SK-N-SH treated with all-trans-retinoic acid at 6 μM for 48 hours (cell line): Measurements from ENCODE around the gene BTBD3.

Experiments used
- BACH2 ChIP-seq: fragments of 250-450 bp; sonication (Bioruptor Pico); IDR thresholded peaks from 2 replicates; pipeline ENCODE4 v1.9.0; 2021; ENCODE audit warnings: mild to moderate bottlenecking, borderline replicate concordance
- PATZ1 ChIP-seq: fragments of 250-450 bp; sonication (Bioruptor Pico); IDR thresholded peaks from 2 replicates; pipeline ENCODE4 v1.8.0; 2020; ENCODE audit warnings: mild to moderate bottlenecking, moderate library complexity, borderline replicate concordance
- ZC3H10 ChIP-seq: fragments of 250-450 bp; sonication (Bioruptor Pico); IDR thresholded peaks from 2 replicates; pipeline ENCODE4 v1.5.1; 2021; ENCODE audit warnings: mild to moderate bottlenecking, moderate library complexity
- ZNF565 ChIP-seq: fragments of 450-650 bp; formaldehyde crosslinking; conservative IDR thresholded peaks from 2 replicates; pipeline ENCODE4 v1.5.0; 2020; ENCODE audit warnings: low read depth, mild to moderate bottlenecking, moderate library complexity
- ZNF70 ChIP-seq: fragments of 450-650 bp; formaldehyde crosslinking; IDR thresholded peaks from 2 replicates; pipeline ENCODE4 v1.5.0; 2020; ENCODE audit warnings: mild to moderate bottlenecking, moderate library complexity

DNA sequence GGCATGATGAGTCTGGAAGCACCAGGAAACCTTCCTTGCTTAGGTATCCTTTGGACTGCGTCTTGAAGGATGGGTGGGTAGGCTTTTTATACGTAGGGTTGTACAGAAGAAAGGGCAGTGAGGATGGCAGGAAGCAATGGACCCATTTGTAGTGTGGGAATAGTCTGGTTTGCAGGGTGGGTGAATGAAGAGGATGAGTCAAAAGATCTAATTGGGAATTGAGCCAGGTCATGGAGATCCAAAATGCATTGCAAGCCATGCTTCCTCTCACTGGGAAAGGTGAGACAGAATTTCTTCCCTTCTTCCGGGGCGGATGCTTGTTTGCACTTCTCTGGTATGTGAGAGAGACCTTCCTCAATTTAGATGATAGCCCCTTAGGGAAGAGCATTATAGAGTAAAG lies 10.1 kb upstream of the BTBD3 start:
- TF ChIP-seq ZNF70 (CRISPR knock-in tag): no peak
- no peak for TF ChIP-seq ZNF565
- no peak for TF ChIP-seq ZC3H10 (CRISPR knock-in tag)
- TF ChIP-seq PATZ1 (CRISPR knock-in tag): no peak
- TF ChIP-seq BACH2: no peak
